HG03159 (cell line): ENCODE data around the gene ARHGAP44.
"Not testable (repeated sequence)": the region's sequence is repeated elsewhere in the genome, so short reads cannot be mapped to it uniquely, and the experiment has no call there.

Experiments used
- ATAC-seq: cut with Tn5 transposase; IDR thresholded peaks from one replicate; pipeline ENCODE4 v1.9.1; 2021; ENCODE audit warnings: mild to moderate bottlenecking, moderate library complexity; ENCODE audit not compliant: unreplicated experiment

ARHGAP44 gene

DNA sequence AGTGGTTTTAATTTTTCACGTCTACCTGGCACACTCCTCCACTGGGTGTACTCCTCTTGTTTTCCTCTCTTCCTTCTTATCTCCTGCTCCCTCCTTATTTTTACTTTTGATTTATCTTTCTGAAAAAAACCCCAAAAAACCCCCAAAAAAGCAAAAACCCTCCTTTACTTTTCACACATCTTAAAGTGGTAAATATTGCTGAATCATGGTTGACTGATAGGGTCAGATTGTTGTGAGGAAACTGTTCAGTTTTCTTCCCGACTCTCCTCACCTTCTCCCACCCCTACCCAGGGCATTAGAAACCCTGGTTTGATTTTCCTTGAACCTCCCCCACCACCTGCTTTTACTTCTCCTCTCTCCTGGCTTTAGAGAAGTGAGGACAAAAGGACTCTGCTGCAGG is 25.4 kb downstream of the ARHGAP44 start:
- ATAC-seq, result no peak

GRCh38 chr17:12815642-12816141 is 26.4 kb downstream of the ARHGAP44 start:
- ATAC-seq, result peak; percentile 100

DNA sequence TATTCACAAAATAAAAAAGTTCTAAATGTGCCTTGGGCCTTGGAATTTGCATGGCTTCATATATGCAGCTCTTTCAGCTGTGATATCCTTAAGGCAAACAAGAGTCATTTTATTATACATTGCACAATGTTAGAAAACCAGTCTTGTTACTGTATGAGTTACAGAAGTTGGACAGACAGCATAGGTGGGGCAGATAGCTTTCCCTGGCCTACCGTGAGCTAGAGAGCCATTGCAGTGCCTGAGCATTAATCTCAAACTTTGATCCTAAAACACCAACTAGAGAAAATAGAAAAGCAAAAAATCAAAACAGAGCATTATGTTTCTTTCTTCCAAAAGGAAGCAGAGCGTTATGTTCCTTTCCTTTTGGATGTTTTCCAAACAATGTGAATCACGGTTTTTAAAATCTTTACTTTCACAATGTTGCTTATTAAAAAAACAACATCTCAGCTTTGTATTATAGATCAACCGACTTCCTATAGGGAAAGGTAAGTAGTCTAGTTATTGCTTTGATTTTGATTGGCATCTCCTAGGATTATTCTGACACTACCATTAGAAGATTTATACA is 32.2 kb downstream of the ARHGAP44 start:
- ATAC-seq, result no peak

DNA sequence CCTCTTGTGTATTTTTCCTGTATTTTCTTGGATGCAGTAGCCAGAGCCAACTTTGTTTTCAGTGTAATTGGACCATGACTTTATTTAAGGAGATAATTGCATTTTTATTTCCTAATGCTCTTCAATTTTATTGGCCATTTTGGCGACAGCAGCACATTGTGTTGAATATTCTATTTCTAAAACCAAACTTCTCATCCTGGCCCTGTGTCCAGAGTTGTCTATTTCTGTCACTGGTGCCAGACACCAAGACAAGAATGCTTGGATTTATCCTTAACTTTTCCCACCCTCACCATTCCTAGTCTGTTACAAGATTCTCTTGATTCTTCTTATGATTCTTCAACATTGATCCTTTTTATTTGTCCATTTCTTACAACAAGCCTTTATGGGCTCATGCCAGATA is 37.1 kb downstream of the ARHGAP44 start:
- ATAC-seq, result no peak

DNA sequence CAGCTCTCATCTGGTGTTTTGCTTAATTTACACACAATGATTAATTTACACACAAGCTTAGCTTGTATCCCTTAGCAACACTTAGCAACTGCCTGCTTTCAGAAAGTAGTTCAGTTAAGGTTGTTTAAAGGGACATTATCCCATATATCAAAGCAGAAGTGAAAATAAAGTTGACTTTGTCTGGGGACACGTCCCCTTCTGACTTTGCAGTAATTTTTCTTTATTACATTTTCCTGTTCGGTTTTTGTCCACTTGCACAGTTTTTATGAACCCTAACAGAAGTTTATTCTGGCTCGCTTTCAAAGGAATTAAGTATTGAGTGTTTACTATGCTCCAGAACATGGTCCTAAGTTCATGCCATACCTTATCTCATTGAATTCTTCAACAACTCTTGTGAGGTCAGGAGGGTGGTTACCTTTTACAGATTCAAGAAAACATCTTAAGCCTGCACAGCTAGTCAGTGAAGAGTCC is 41.5 kb downstream of the ARHGAP44 start:
- ATAC-seq, result no peak

- ATAC-seq, result no peak
Measured at GRCh38 chr17:12831839-12832238, 42.5 kb downstream of the ARHGAP44 start.

DNA sequence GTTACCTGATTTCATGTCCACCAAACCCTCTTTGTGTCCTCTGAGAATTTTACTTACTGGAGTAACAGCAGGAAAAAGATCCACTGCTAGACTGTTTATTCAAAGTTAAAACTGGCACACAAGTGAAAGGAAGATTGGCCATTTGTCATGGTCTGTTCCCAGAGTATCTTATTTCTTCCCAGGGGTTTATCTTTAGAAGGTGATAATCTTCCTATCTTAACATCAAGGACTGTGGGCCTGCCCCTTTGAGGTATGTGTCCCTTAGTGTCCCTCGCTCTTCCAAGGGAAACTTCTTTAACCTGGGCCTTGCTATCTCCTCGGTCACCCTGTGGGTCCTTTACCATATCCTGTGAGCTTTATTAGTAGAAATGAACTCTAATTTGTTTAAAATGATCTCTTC is 49.7 kb downstream of the ARHGAP44 start:
- ATAC-seq, result no peak

GRCh38 chr17:12842936-12843335 is 53.6 kb downstream of the ARHGAP44 start:
- ATAC-seq, result no peak

DNA sequence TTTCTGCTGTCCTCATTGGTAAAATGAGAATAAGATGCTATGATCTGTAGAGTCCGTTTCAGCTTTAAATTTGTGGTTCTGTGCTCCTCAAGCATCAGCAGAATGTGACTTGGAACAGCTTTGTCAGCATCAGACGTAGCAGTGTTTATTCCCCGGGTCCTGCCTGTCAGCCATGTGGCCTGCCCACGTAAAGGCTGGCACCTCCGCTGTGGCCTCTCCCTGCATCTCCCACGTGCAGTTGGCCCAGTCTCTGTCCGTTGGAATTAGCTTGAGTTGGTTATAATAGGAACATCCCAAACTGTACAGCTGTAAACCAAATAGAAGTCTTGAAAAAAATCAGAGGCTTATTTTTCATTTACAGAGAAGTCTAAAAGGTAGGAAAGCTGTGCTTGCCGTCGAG is 61.7 kb downstream of the ARHGAP44 start:
- ATAC-seq, result no peak

- no peak for ATAC-seq
Measured at GRCh38 chr17:12851901-12852435, 62.7 kb downstream of the ARHGAP44 start.

DNA sequence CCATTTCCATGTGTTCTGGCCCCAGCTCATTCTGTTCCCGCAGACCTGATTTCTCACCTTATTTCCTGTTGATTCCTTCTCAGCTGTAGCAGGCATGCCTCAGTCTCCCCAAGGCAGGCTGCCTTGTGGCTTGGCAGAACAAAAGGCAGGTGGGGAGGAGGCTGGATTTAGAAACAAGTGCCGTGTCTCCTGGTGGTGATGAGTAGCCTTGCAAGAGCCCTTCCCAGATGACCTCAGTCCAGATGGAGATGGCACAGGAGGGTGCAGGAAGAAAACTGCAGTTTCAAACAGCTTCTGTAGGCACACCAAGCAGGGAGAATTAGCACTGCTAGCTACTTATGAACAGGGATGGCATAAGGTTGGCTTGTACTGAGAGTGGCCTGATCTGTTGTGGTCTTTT is 64.6 kb downstream of the ARHGAP44 start:
- no peak for ATAC-seq

- no peak for ATAC-seq
Measured at GRCh38 chr17:12856416-12856815, 67.1 kb downstream of the ARHGAP44 start.

GRCh38 chr17:12857592-12857991 is 68.3 kb downstream of the ARHGAP44 start:
- no peak for ATAC-seq

DNA sequence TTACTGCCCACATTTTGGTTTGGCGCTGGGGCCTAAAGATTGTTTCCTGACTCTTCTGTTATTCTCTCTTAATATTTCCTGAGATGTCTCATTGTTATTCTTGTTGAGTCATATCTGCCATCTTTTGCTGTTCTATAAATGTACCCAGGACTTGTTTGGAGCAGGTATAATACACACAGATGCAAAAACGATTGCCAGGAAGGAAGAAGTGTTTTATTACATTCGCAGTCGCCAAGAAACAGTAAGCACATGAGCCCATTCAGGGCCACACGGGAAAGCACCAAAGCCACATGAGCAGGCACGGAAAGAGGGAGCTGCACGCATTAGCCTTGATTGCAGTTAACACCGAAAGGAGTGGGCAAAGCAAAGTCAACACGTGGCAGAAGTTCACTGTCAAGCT is 70.2 kb downstream of the ARHGAP44 start:
- no peak for ATAC-seq

DNA sequence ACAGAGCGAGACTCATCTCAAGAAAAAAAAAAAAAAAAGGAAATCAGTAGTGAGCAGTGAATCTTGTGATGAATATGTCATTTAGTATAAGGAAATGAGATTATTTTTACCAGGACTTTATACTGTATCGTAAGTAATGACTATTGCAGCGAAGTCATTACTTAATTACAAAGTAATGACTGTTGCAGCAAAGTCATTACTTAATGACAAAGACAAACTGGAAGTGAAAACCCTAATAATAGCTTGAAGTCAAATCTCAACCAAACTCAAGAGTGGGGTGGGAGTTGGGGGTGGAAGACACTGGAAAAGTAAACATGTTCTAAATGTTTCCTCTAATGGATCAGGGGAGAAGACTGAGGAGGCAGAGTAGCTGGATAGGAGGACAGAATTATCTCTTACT is 76.5 kb downstream of the ARHGAP44 start:
- no peak for ATAC-seq

- ATAC-seq, result no peak
Measured at GRCh38 chr17:12866244-12866643, 76.9 kb downstream of the ARHGAP44 start.

GRCh38 chr17:12867726-12868125 is 78.4 kb downstream of the ARHGAP44 start:
- no peak for ATAC-seq

DNA sequence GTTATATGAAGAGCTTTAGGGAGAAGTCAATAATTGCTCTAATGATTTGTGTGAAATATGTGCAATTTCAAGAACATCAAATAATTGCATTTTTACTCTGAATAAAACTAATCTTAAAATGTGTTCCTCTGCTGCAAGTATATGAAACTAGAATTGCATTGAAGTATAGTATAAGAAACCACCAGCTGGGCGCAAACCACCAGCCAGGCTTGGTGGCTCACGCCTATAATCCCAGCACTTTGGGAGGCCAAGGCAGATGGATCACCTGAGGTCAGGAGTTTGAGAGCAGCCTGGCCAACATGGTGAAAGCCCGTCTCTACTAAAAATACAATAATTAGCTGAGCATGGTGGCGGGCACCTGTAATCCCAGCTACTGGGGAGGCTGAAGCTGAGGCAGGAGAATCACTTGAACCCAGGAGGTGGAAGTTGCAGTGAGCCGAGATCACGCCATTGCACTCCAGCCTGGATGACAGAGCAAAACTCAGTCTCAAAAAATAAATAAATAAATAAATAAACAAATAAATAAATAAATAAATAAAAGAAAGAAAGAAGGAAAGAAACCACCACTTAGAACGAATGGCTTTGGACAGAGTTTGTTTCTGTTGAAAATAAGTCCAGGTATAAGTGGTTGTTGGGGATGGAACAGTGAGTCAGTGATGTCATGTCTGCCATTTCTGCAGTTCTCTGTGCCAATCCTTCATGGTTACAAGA is 84.3 kb downstream of the ARHGAP44 start:
- ATAC-seq, result not testable (repeated sequence)

- no peak for ATAC-seq
Measured at GRCh38 chr17:12877953-12878669, 88.8 kb downstream of the ARHGAP44 start.

- not testable (repeated sequence) for ATAC-seq
Measured at GRCh38 chr17:12879096-12879495, 89.8 kb downstream of the ARHGAP44 start.

GRCh38 chr17:12883472-12883871 is 94.2 kb downstream of the ARHGAP44 start:
- no peak for ATAC-seq

GRCh38 chr17:12887088-12887487 is 97.8 kb downstream of the ARHGAP44 start:
- ATAC-seq, result no peak
